Fibroblast of skin of back (primary cell): ENCODE results near the gene FEM1A.

Experiments
- DNase-seq: peaks from one replicate; pipeline ENCODE4 v3.0.0-alpha.2; 2013

Gene FEM1A

DNA sequence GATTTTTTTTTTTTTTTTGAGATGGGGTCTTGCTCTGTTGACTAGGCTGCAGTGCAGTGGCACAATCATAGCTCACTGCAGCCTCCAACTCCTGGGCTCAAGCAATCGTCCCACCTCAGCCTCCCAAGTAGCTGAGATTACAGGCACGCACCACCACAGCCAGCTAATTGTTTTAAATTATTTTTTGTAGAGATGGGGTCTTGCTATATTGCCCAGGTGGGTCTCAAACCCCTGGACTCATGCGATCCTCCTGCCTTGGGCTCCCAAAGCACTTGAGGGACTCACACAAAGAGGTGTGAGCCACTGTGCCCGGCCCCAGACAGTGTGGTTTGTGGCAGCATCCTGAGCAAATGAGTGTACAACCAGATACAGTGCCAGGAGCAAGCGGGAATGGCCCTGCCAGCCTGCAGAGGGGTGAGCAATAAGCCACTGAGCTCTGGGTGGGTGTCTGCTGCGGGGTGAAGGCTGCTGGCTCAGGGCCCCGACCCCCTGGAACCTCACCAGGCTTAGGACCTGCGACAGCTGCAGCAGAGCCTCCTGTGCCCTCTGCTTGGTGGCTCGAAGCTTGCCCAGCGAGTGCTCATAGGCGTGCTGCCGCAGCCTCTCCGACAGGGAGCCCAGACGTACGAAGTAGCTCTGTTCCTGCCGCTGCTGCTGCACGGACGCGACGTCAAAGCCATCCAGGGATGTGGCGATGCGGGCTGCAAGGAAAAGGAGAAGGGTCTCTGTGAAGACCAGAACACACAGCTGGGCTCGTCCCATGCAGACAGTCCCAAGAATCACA lies 55.8 kb downstream of the FEM1A start:
- no peak for DNase-seq

DNA sequence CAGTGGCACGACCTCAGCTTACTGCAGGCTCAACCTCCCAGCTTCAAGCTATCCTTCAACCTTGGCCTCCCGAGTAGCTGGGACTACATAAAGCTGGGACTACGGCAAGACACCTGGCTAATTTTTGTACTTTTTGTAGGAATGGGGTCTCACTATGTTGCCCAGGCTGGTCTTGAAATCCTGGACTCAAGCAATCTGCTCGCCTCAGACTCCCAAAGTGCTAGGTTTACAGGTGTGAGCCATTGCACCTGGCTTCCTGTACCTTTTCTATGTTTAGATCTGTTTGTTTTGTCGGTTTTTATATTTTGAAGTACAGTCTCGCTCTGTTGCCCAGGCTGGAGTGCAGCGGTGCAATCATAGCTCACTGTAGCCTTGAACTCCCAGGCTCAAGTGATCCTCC lies 57.5 kb downstream of the FEM1A start:
- DNase-seq: no peak
